Trophoblast cell (in vitro differentiated cells and primary cell): ENCODE results near the gene COL19A1.

Experiments used
- DNase-seq, 2 donors: peaks; one replicate each; pipeline ENCODE4 v3.0.0-alpha.2; 2016
- H2AFZ ChIP-seq: 2 replicates; pipeline ENCODE4 v1.6.1; 2013; ENCODE audit warnings: low read length, moderate library complexity, mild to moderate bottlenecking; ENCODE audit not compliant: insufficient read depth, poor library complexity
- H2AK5ac ChIP-seq: 2 replicates; pipeline ENCODE4 v1.6.1; 2013; ENCODE audit warnings: mild to moderate bottlenecking, low read length
- H2BK120ac ChIP-seq: 2 replicates; pipeline ENCODE4 v1.6.1; 2013; ENCODE audit warnings: low read length, mild to moderate bottlenecking, moderate library complexity; ENCODE audit not compliant: insufficient read depth, poor library complexity
- H2BK12ac ChIP-seq: 2 replicates; pipeline ENCODE4 v1.6.1; 2013; ENCODE audit warnings: mild to moderate bottlenecking, low read length, moderate library complexity
- H2BK5ac ChIP-seq: 2 replicates; pipeline ENCODE4 v1.6.1; 2013; ENCODE audit warnings: low read length, low read depth, moderate library complexity, mild to moderate bottlenecking; ENCODE audit not compliant: poor library complexity
- H3K14ac ChIP-seq: 2 replicates; pipeline ENCODE4 v1.6.1; 2013; ENCODE audit warnings: mild to moderate bottlenecking, low read length
- H3K18ac ChIP-seq: 2 replicates; pipeline ENCODE4 v1.6.1; 2013; ENCODE audit warnings: mild to moderate bottlenecking, low read length
- H3K23ac ChIP-seq: 2 replicates; pipeline ENCODE4 v1.6.1; 2013; ENCODE audit warnings: low read length
- H3K27ac ChIP-seq: 2 replicates; pipeline ENCODE4 v1.5.1; 2013; ENCODE audit warnings: low read depth, mild to moderate bottlenecking, inconsistent platforms, low read length, moderate library complexity
- H3K27me3 ChIP-seq: 2 replicates; pipeline ENCODE4 v1.6.1; 2013; ENCODE audit warnings: inconsistent platforms, mild to moderate bottlenecking, low read length, moderate library complexity; ENCODE audit not compliant: insufficient read depth
- H3K36me3 ChIP-seq, 2 experiments: 1 replicate in 1 of 2; 2 replicates in 1 of 2; pipeline ENCODE4 v1.6.1; 2013; ENCODE audit warnings: low read length in 2 of 2, mild to moderate bottlenecking in 2 of 2, moderate library complexity in 1 of 2; ENCODE audit not compliant: insufficient read depth in 2 of 2, control insufficient read depth in 1 of 2
- H3K4ac ChIP-seq: 2 replicates; pipeline ENCODE4 v1.6.1; 2013; ENCODE audit warnings: low read depth, mild to moderate bottlenecking, low read length, moderate library complexity
- H3K4me1 ChIP-seq, 2 experiments: 1 replicate in 1 of 2; 2 replicates in 1 of 2; pipeline ENCODE4 v1.6.1; 2013; ENCODE audit warnings: low read length in 2 of 2, mild to moderate bottlenecking in 2 of 2, moderate library complexity in 1 of 2; ENCODE audit not compliant: insufficient read depth in 2 of 2, control insufficient read depth in 1 of 2
- H3K4me2 ChIP-seq: 2 replicates; pipeline ENCODE4 v1.6.1; 2013; ENCODE audit warnings: inconsistent platforms, mild to moderate bottlenecking, low read length, moderate library complexity
- H3K4me3 ChIP-seq: 2 replicates; pipeline ENCODE4 v1.5.1; 2013; ENCODE audit warnings: mild to moderate bottlenecking, low read depth, low read length, inconsistent platforms
- H3K79me1 ChIP-seq: one replicate; pipeline ENCODE4 v1.6.1; 2013; ENCODE audit warnings: low read length
- H3K79me2 ChIP-seq: 2 replicates; pipeline ENCODE4 v1.6.1; 2013; ENCODE audit warnings: low read length, mild to moderate bottlenecking; ENCODE audit not compliant: control insufficient read depth, insufficient read depth, poor library complexity
- H3K9ac ChIP-seq: 2 replicates; pipeline ENCODE4 v1.6.1; 2013; ENCODE audit warnings: mild to moderate bottlenecking, low read length
- H3K9me3 ChIP-seq: 2 replicates; pipeline ENCODE4 v1.6.1; 2013; ENCODE audit warnings: low read depth, mild to moderate bottlenecking, control low read depth, inconsistent platforms, low read length; ENCODE audit not compliant: insufficient read depth
- H4K12ac ChIP-seq: 2 replicates; pipeline ENCODE4 v1.6.1; 2013; ENCODE audit warnings: low read depth, mild to moderate bottlenecking, low read length, moderate library complexity
- H4K8ac ChIP-seq: 2 replicates; pipeline ENCODE4 v1.6.1; 2013; ENCODE audit warnings: low read depth, mild to moderate bottlenecking, low read length, moderate library complexity
- H4K91ac ChIP-seq: one replicate; pipeline ENCODE4 v1.6.1; 2013; ENCODE audit warnings: low read depth, mild to moderate bottlenecking, low read length, moderate library complexity
- whole genome bisulfite sequencing: extraction: QIAGEN DNeasy Blood & Tissue Kit; methylation state at CpG from one replicate; pipeline ENCODE4 v1.1.7; 2013; ENCODE audit warnings: missing lambda C conversion rate; ENCODE audit not compliant: insufficient read length, insufficient coverage; ENCODE audit errors: extremely low coverage; 5-methylcytosine and 5-hydroxymethylcytosine counted together

The COL19A1 gene

GRCh38 chr6:69942485-69942884, 76.1 kb downstream of the COL19A1 start:
- no CpG with 5 or more reads among the region's 2 CpGs for WGBS
- Histone ChIP-seq H3K4me1 (peaks cover 0 to under 1% of the 10 kb centered on the region in 2 experiments), H2AFZ (no peak overlapping the region)

DNA sequence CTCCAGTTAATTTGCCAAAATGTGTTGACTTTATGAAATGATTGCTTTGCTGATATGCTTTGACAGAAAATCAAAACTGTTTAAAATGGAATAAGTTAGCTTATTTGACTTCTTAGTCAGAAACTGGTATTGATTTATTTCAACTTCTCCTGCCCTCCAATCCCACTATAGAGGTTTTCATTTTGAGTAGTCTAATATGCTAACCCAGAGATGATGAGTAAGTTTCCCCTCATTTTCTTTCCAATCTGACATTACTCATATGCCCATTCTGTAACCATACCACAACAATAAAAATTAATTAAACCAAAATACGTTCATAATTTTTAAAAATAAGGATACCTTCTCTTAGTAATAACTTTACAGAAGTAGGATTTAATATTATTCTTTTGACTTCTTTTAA, 78.8 kb downstream of the COL19A1 start:
- Histone ChIP-seq H3K27ac (no peak overlapping the region), H3K79me1 (no peaks in the 10 kb centered on the region), H3K4me2 (no peak overlapping the region), H3K79me2 (no peaks in the 10 kb centered on the region), H2BK12ac (no peak overlapping the region), H3K4me3 (no peak overlapping the region), H4K8ac (no peak overlapping the region), H2AFZ (no peak overlapping the region), H3K14ac (no peak overlapping the region), H4K12ac (no peak overlapping the region), H2BK120ac (no peak overlapping the region), H3K9ac (no peak overlapping the region), H3K18ac (no peak overlapping the region), H3K23ac (no peak overlapping the region), H3K4ac (no peak overlapping the region), H4K91ac (no peak overlapping the region), H3K27me3 (no peaks in the 10 kb centered on the region), H2AK5ac (no peak overlapping the region), H3K36me3 (no peaks in the 10 kb centered on the region), H3K4me1 (no peaks in the 10 kb centered on the region), H3K9me3 (no peaks in the 10 kb centered on the region), H2BK5ac (no peak overlapping the region)
- DNase-seq = no peak
- WGBS = 42% methylated on average over 1 of the region's 1 CpG

More at GRCh38 chr6:69942485-69942884, 76.1 kb downstream of the COL19A1 start:
- Histone ChIP-seq H3K4me3 (no peak overlapping the region), H3K27ac (no peak overlapping the region), H3K9me3 (no peaks in the 10 kb centered on the region), H3K4me2 (no peak overlapping the region), H2BK120ac (no peak overlapping the region), H3K18ac (no peak overlapping the region), H4K12ac (no peak overlapping the region), H3K79me1 (no peaks in the 10 kb centered on the region), H3K23ac (no peak overlapping the region), H4K8ac (no peak overlapping the region), H2BK12ac (no peak overlapping the region), H3K14ac (no peak overlapping the region), H3K4ac (no peak overlapping the region), H4K91ac (no peak overlapping the region), H3K9ac (no peak overlapping the region), H2BK5ac (no peak overlapping the region), H3K79me2 (no peaks in the 10 kb centered on the region), H3K27me3 (no peaks in the 10 kb centered on the region), H3K36me3 (no peaks in the 10 kb centered on the region), H2AK5ac (no peak overlapping the region)
- DNase-seq = no peak

DNA sequence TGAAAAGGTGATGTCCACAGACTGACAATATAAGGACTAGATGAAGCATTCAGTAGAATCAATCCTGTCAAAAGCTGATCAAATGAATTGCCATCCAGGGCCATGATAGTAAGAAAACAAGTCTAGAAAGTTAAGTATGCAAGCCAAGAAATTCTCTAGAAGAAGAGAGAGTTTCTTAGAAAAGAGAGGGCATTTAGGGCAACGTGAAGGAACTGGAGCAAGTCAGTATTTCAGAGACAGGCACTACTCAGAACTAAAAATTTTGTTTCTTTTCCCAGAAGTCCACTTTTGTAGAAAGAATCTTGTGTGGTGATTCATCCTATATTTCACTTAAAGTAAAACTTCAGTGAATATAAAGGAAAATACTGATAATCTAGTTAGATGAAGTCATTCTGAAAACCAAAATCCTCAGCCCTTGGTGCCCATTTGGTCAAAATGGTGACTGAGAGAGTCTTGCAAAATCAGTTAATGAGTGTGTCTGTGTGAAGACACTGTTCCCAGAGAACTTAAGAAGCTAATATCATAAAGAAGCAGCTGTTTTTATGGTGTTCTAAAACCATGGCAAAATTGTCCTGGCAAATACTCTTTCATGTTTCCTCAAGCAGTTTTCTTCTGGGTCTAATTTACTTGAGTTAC, 82.2 kb downstream of the COL19A1 start:
- Histone ChIP-seq H3K27me3 (no peaks in the 10 kb centered on the region), H3K4me2 (no peak overlapping the region), H2AK5ac (no peak overlapping the region), H3K27ac (no peak overlapping the region), H3K4me3 (no peak overlapping the region), H3K18ac (no peak overlapping the region), H3K79me1 (no peaks in the 10 kb centered on the region), H2AFZ (no peak overlapping the region), H3K4me1 (no peaks in the 10 kb centered on the region), H4K91ac (no peak overlapping the region), H2BK120ac (no peak overlapping the region), H3K79me2 (no peaks in the 10 kb centered on the region), H2BK12ac (no peak overlapping the region), H3K23ac (no peak overlapping the region), H3K36me3 (no peaks in the 10 kb centered on the region), H3K9ac (no peak overlapping the region), H4K8ac (no peak overlapping the region), H3K14ac (no peak overlapping the region), H4K12ac (no peak overlapping the region), H3K4ac (no peak overlapping the region), H3K9me3 (no peaks in the 10 kb centered on the region), H2BK5ac (no peak overlapping the region)
- no CpG with 5 or more reads among the region's 1 CpG for WGBS
- DNase-seq = no peak

DNA sequence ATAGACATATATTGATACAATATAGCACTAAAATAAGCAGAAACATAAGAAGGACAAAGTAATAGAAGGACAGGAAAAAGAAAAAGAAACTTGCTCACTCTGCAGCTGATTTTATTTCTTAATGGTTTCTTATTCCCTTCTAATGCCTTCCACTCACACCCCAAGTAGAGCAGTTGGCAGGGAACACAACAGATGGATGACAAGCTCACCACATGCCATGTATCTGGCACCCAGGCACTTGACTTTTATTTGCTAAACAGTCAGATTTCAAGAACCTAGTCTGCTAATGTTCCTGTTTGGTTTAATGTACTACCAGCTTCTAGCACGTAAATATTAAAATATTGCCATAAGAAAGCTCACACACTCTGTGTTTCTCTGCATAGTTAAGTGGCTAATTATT, 87.1 kb downstream of the COL19A1 start:
- H2AFZ ChIP-seq = no peak overlapping the region
- H3K27me3 ChIP-seq = no peaks in the 10 kb centered on the region
- peaks cover 2% of the 10 kb centered on the region for H3K79me1 ChIP-seq
- no peak overlapping the region for H2BK12ac ChIP-seq
- no peak overlapping the region for H2BK120ac ChIP-seq
- no peak overlapping the region for H4K8ac ChIP-seq
- no peak for DNase-seq
- no peak overlapping the region for H2BK5ac ChIP-seq
- no peak overlapping the region for H3K4ac ChIP-seq
- no peak overlapping the region for H3K4me2 ChIP-seq
- no peak overlapping the region for H3K23ac ChIP-seq
- H2AK5ac ChIP-seq = no peak overlapping the region
- no peak overlapping the region for H3K4me3 ChIP-seq
- no CpG with 5 or more reads among the region's 1 CpG for WGBS
- no peak overlapping the region for H4K91ac ChIP-seq
- no peaks in the 10 kb centered on the region for H3K9me3 ChIP-seq
- H3K14ac ChIP-seq = no peak overlapping the region
- H3K18ac ChIP-seq = no peak overlapping the region
- H3K27ac ChIP-seq = no peak overlapping the region
- peaks cover 2% of the 10 kb centered on the region in 2 experiments for H3K4me1 ChIP-seq
- no peaks in the 10 kb centered on the region for H3K36me3 ChIP-seq
- no peak overlapping the region for H4K12ac ChIP-seq
- no peaks in the 10 kb centered on the region for H3K79me2 ChIP-seq
- H3K9ac ChIP-seq = no peak overlapping the region
